ENCODE data around the gene ARAP3.

DNA sequence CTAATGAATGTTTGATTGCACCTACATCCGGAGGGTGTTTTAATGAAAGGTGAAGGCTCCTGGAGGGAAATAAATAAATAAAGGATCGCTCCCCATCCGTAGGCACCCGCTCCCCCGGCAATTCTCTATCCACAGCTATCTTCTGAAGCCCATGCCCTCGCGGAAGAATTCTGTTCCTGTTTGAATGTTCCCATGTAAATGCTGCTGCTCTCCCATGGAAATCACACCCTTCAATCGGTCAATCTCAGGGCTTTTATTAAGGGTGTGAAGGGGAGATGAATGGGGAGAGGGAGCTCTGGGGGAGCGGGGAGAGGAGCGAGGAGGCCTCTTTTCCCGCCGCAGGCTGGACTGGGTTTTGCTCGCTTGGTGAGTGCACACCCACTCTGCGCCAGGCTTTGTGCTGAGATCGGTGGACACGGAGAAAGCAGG, 21.1 kb upstream of the ARAP3 start:
- TF ChIP-seq CREB1 (IDR thresholded peaks at IDR 0.05; ENCODE audit: low read depth) (no peak), TAF1 (IDR thresholded peaks at IDR 0.05; ENCODE audit: low read depth) (no peak), NFIC (IDR thresholded peaks at IDR 0.05) (no peak), EP300 (IDR thresholded peaks at IDR 0.05; ENCODE audit: borderline replicate concordance) (no peak), RAD21 (IDR thresholded peaks at IDR 0.05; ENCODE audit: low read depth) (no peak)
